K562 (cell line): ENCODE measurements around the gene NLE1. TPM values are rescaled to one million over a fixed set of nuclear protein-coding genes. Genes with fewer than 3 reads are reported as not detected.
A peak's percentile ranks its signal among the peaks of the same experiment; 100 is the strongest.

Experiments used
- BRCA1 ChIP-seq, 2 experiments: fragments of 450-650 bp in 1 of 2; sonication (generic) in 1 of 2; formaldehyde crosslinking in 1 of 2; IDR thresholded peaks; 2 replicates each; pipeline versions ENCODE4 v1.5.0 to v1.6.1; 2017 to 2020; ENCODE audit warnings: mild to moderate bottlenecking in 1 of 2, missing genetic modification reagents in 1 of 2
- HMG20B ChIP-seq: fragments of 250-450 bp; sonication (Bioruptor Pico); IDR thresholded peaks from 2 replicates; pipeline ENCODE4 v1.5.0; 2021; ENCODE audit warnings: mild to moderate bottlenecking
- MTF1 ChIP-seq: fragments of 250-450 bp; sonication (Bioruptor Pico); IDR thresholded peaks from 2 replicates; pipeline ENCODE4 v1.9.0; 2021; ENCODE audit warnings: moderate library complexity, mild to moderate bottlenecking, inconsistent platforms, borderline replicate concordance
- PHF21A ChIP-seq: fragments of 450-650 bp; IDR thresholded peaks from 2 replicates; pipeline ENCODE4 v1.6.1; 2017; ENCODE audit warnings: low read depth, borderline replicate concordance
- TRIM24 ChIP-seq, 2 experiments: fragments of 450-650 bp; IDR thresholded peaks; 2 replicates each; pipeline ENCODE4 v1.6.1; 2016
- ZNF12 ChIP-seq: sonication (generic); formaldehyde crosslinking; IDR thresholded peaks from 2 replicates; pipeline ENCODE4 v1.4.0; 2020; ENCODE audit warnings: mild to moderate bottlenecking, missing genetic modification reagents
- ZNF507 ChIP-seq: conservative IDR thresholded peaks from 2 replicates; pipeline ENCODE4 v1.6.1; 2017; ENCODE audit warnings: missing genetic modification characterization, missing compliant biosample characterization
- ZNF778 ChIP-seq: fragments of 450-650 bp; formaldehyde crosslinking; IDR thresholded peaks from 2 replicates; pipeline ENCODE4 v1.4.0; 2020; ENCODE audit warnings: mild to moderate bottlenecking, moderate library complexity
- ZZZ3 ChIP-seq: fragments of 450-650 bp; IDR thresholded peaks from 2 replicates; pipeline ENCODE4 v1.6.1; 2016; ENCODE audit warnings: antibody characterized with exemption, mild to moderate bottlenecking, moderate library complexity
- polyA plus RNA-seq, 8 experiments: library from polyadenylated mRNA; depleted of rRNA in 4 of 8; stranded (reverse) in 5 of 8; unstranded in 3 of 8; fragments of >200 nt; fragmentation: Nextera tagmentation in 2 of 8; fragmentation: Illumina TruSeq in 1 of 8; extraction: Ambion mirVana in 2 of 8; extraction: Trizol in 1 of 8; gene quantifications; 2 replicates each; pipeline versions ENCODE4 v1.2.1 to v1.2.3, GENCODE V29; 2011 to 2014; ENCODE audit warnings: inconsistent platforms in 1 of 8, missing spikeins in 1 of 8
- total RNA-seq, 7 experiments: library from RNA; depleted of rRNA in 6 of 7; stranded (reverse); fragments of >200 nt in 6 of 7; fragmentation: Illumina TruSeq in 2 of 7; extraction: Trizol in 2 of 7; gene quantifications; 2 replicates each; pipeline versions ENCODE4 v1.2.1 to v1.2.3, GENCODE V29; 2011 to 2021; ENCODE audit warnings: low replicate concordance in 1 of 7
- TF ChIP-seq, protein P1 (sequence below): fragments of 200-600 bp; sonication (generic); IDR thresholded peaks from one replicate; pipeline ENCODE4 v1.6.1; 2012; ENCODE audit warnings: mild to moderate bottlenecking, low read depth, low read length, inconsistent platforms
- TF ChIP-seq, protein P2 (sequence below): fragments of 450-650 bp; IDR thresholded peaks from 2 replicates; pipeline ENCODE4 v1.6.1; 2016; ENCODE audit warnings: borderline replicate concordance
- TF ChIP-seq, protein P3 (sequence below): fragments of 250-450 bp; sonication (Bioruptor Pico); IDR thresholded peaks from 2 replicates; pipeline ENCODE4 v1.5.0; 2021

The NLE1 gene
- total and polyA plus RNA-seq, 9 of the 15 experiments (the other 6 are each of a cell fraction or from before 2014, with no cell fraction given), result 3.8 to 69.0 (median 29.4) TPM

DNA sequence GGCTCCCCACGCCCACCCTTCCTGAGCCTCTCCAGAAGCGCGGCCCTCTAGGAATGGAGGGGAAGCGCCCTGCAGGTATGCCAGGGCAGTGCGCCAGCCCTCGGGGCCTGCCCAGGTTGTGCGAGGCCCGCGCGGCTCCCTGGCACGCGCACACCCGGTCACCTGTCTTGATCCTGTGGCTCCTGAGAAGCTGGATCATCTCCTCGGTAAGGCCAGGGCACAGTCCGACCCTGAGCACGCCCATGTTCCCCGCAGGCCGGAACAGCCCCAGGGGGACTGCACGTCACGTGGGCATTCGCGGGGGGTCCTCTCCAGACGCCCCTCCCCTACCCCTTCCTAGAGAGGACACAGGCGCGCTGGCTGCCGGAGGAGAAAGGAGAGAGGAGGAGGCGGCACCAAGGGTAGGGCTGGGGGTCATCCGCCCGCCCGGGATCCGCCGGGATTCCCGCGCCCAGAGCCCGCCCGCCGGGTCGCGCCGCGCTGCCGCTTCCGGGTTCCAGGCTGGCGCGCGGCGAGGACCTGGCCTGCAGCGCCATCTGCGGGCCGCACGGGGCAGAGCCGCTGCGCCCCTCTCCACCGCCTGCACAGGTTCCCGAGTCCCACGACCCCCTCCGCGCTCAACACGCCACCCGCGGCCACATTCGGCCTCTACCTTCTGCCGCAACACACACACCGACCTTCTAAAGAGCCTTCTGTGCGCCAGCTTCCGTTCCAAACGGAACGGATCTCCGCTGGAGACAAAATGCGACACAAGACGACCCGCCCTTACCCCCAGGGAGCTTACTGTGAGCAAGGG lies 22.5 kb downstream of the NLE1 start, which contains the start of gene RAD51D (continued):
- TF ChIP-seq, protein P1, sequence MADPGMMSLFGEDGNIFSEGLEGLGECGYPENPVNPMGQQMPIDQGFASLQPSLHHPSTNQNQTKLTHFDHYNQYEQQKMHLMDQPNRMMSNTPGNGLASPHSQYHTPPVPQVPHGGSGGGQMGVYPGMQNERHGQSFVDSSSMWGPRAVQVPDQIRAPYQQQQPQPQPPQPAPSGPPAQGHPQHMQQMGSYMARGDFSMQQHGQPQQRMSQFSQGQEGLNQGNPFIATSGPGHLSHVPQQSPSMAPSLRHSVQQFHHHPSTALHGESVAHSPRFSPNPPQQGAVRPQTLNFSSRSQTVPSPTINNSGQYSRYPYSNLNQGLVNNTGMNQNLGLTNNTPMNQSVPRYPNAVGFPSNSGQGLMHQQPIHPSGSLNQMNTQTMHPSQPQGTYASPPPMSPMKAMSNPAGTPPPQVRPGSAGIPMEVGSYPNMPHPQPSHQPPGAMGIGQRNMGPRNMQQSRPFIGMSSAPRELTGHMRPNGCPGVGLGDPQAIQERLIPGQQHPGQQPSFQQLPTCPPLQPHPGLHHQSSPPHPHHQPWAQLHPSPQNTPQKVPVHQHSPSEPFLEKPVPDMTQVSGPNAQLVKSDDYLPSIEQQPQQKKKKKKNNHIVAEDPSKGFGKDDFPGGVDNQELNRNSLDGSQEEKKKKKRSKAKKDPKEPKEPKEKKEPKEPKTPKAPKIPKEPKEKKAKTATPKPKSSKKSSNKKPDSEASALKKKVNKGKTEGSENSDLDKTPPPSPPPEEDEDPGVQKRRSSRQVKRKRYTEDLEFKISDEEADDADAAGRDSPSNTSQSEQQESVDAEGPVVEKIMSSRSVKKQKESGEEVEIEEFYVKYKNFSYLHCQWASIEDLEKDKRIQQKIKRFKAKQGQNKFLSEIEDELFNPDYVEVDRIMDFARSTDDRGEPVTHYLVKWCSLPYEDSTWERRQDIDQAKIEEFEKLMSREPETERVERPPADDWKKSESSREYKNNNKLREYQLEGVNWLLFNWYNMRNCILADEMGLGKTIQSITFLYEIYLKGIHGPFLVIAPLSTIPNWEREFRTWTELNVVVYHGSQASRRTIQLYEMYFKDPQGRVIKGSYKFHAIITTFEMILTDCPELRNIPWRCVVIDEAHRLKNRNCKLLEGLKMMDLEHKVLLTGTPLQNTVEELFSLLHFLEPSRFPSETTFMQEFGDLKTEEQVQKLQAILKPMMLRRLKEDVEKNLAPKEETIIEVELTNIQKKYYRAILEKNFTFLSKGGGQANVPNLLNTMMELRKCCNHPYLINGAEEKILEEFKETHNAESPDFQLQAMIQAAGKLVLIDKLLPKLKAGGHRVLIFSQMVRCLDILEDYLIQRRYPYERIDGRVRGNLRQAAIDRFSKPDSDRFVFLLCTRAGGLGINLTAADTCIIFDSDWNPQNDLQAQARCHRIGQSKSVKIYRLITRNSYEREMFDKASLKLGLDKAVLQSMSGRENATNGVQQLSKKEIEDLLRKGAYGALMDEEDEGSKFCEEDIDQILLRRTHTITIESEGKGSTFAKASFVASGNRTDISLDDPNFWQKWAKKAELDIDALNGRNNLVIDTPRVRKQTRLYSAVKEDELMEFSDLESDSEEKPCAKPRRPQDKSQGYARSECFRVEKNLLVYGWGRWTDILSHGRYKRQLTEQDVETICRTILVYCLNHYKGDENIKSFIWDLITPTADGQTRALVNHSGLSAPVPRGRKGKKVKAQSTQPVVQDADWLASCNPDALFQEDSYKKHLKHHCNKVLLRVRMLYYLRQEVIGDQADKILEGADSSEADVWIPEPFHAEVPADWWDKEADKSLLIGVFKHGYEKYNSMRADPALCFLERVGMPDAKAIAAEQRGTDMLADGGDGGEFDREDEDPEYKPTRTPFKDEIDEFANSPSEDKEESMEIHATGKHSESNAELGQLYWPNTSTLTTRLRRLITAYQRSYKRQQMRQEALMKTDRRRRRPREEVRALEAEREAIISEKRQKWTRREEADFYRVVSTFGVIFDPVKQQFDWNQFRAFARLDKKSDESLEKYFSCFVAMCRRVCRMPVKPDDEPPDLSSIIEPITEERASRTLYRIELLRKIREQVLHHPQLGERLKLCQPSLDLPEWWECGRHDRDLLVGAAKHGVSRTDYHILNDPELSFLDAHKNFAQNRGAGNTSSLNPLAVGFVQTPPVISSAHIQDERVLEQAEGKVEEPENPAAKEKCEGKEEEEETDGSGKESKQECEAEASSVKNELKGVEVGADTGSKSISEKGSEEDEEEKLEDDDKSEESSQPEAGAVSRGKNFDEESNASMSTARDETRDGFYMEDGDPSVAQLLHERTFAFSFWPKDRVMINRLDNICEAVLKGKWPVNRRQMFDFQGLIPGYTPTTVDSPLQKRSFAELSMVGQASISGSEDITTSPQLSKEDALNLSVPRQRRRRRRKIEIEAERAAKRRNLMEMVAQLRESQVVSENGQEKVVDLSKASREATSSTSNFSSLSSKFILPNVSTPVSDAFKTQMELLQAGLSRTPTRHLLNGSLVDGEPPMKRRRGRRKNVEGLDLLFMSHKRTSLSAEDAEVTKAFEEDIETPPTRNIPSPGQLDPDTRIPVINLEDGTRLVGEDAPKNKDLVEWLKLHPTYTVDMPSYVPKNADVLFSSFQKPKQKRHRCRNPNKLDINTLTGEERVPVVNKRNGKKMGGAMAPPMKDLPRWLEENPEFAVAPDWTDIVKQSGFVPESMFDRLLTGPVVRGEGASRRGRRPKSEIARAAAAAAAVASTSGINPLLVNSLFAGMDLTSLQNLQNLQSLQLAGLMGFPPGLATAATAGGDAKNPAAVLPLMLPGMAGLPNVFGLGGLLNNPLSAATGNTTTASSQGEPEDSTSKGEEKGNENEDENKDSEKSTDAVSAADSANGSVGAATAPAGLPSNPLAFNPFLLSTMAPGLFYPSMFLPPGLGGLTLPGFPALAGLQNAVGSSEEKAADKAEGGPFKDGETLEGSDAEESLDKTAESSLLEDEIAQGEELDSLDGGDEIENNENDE, result no peak
- TF ChIP-seq, protein P2, sequence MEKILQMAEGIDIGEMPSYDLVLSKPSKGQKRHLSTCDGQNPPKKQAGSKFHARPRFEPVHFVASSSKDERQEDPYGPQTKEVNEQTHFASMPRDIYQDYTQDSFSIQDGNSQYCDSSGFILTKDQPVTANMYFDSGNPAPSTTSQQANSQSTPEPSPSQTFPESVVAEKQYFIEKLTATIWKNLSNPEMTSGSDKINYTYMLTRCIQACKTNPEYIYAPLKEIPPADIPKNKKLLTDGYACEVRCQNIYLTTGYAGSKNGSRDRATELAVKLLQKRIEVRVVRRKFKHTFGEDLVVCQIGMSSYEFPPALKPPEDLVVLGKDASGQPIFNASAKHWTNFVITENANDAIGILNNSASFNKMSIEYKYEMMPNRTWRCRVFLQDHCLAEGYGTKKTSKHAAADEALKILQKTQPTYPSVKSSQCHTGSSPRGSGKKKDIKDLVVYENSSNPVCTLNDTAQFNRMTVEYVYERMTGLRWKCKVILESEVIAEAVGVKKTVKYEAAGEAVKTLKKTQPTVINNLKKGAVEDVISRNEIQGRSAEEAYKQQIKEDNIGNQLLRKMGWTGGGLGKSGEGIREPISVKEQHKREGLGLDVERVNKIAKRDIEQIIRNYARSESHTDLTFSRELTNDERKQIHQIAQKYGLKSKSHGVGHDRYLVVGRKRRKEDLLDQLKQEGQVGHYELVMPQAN, result peak; percentile 76
- TF ChIP-seq HMG20B (CRISPR knock-in tag) (no peak), MTF1 (CRISPR knock-in tag) (no peak), ZNF778 (CRISPR knock-in tag) (no peak), PHF21A (no peak), BRCA1 (IDR thresholded peaks at IDR 0.05) (no peak), BRCA1 (CRISPR knock-in tag; IDR thresholded peaks at IDR 0.05) (no peak), ZZZ3 (no peak), ZNF507 (tag) (no peak), ZNF12 (no peak), TRIM24 (IDR thresholded peaks at IDR 0.05) (no peak)
- TF ChIP-seq, protein P3, sequence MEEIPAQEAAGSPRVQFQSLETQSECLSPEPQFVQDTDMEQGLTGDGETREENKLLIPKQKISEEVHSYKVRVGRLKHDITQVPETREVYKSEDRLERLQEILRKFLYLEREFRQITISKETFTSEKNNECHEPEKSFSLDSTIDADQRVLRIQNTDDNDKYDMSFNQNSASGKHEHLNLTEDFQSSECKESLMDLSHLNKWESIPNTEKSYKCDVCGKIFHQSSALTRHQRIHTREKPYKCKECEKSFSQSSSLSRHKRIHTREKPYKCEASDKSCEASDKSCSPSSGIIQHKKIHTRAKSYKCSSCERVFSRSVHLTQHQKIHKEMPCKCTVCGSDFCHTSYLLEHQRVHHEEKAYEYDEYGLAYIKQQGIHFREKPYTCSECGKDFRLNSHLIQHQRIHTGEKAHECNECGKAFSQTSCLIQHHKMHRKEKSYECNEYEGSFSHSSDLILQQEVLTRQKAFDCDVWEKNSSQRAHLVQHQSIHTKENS (CRISPR knock-in tag), result no peak
